Smooth muscle cell (in vitro differentiated cells): ENCODE results near the gene ALPK1. TPM values are rescaled to one million over a fixed set of nuclear protein-coding genes. Genes with fewer than 3 reads are reported as not detected.
"Not testable (repeated sequence)": the region's sequence is repeated elsewhere in the genome, so short reads cannot be mapped to it uniquely, and the experiment has no call there.

Experiments
- DNase-seq: peaks from one replicate; lab custom pipeline; 2025; ENCODE audit not compliant: unreplicated experiment; lab: John Stamatoyannopoulos, UW
- H2AFZ ChIP-seq: fragments of 200-600 bp; sonication (generic); 2 replicates; pipeline ENCODE4 v1.6.0; 2016; ENCODE audit warnings: antibody characterized with exemption, low read depth, mild to moderate bottlenecking
- H3F3A ChIP-seq: fragments of 200-600 bp; sonication (generic); 2 replicates; pipeline ENCODE4 v1.6.0; 2017; ENCODE audit warnings: antibody characterized with exemption, low read depth
- H3K27ac ChIP-seq: fragments of 200-600 bp; sonication (generic); 2 replicates; pipeline ENCODE4 v1.5.1; 2016; ENCODE audit warnings: low read depth, mild to moderate bottlenecking
- H3K27me3 ChIP-seq: fragments of 200-600 bp; sonication (generic); 2 replicates; pipeline ENCODE4 v1.6.1; 2016; ENCODE audit warnings: low read depth, mild to moderate bottlenecking
- H3K36me3 ChIP-seq: fragments of 200-600 bp; sonication (generic); 2 replicates; pipeline ENCODE4 v1.5.1; 2016; ENCODE audit warnings: low read depth
- H3K4me1 ChIP-seq: fragments of 200-600 bp; sonication (generic); 2 replicates; pipeline ENCODE4 v1.5.1; 2016; ENCODE audit warnings: low read depth
- H3K4me2 ChIP-seq: fragments of 200-600 bp; sonication (generic); 2 replicates; pipeline ENCODE4 v1.6.0; 2016; ENCODE audit warnings: mild to moderate bottlenecking
- H3K4me3 ChIP-seq: fragments of 200-600 bp; sonication (generic); 2 replicates; pipeline ENCODE4 v1.5.1; 2016; ENCODE audit warnings: mild to moderate bottlenecking
- H3K79me2 ChIP-seq: fragments of 200-600 bp; sonication (generic); 2 replicates; pipeline ENCODE4 v1.6.0; 2016; ENCODE audit warnings: low read depth, mild to moderate bottlenecking
- H3K9ac ChIP-seq: fragments of 200-600 bp; sonication (generic); 2 replicates; pipeline ENCODE4 v1.6.0; 2016; ENCODE audit warnings: low read depth
- H3K9me3 ChIP-seq: fragments of 200-600 bp; sonication (generic); replicated peaks from 2 replicates; pipeline ENCODE4 v1.5.1; 2016; ENCODE audit warnings: low read depth
- H4K20me1 ChIP-seq: fragments of 200-600 bp; sonication (generic); 2 replicates; pipeline ENCODE4 v1.6.0; 2016; ENCODE audit warnings: low read depth
- WGBS: methylation state at CpG from one replicate; pipeline ENCODE4 v1.1.7; 2016; ENCODE audit warnings: low lambda C conversion rate; 5-methylcytosine and 5-hydroxymethylcytosine counted together
- polyA plus RNA-seq: library from polyadenylated mRNA; unstranded; fragments of >200 nt; fragmentation: Nextera tagmentation; extraction: Ambion mirVana; gene quantifications from 2 replicates; pipeline ENCODE4 v1.2.1, GENCODE V29; 2016
- total RNA-seq: library from RNA; depleted of rRNA; stranded (reverse); fragments of >200 nt; gene quantifications from 2 replicates; pipeline ENCODE4 v1.2.3, GENCODE V29; 2014
- TF ChIP-seq, protein P1 (sequence below): fragments of 200-600 bp; sonication (generic); IDR thresholded peaks from 2 replicates; pipeline ENCODE4 v1.5.1; 2017; ENCODE audit warnings: borderline replicate concordance, mild to moderate bottlenecking, antibody characterized with exemption; ENCODE audit not compliant: insufficient read depth, poor library complexity, severe bottlenecking

The ALPK1 gene
- total and polyA plus RNA-seq, 2 experiments from 2014 or later: 3.9 to 4.4 TPM

- H3K27me3 ChIP-seq: no peaks in the 10 kb centered on the region
- H2AFZ ChIP-seq: no peak overlapping the region
- H3K79me2 ChIP-seq: peaks cover 4% of the 10 kb centered on the region
- TF ChIP-seq, protein P1, sequence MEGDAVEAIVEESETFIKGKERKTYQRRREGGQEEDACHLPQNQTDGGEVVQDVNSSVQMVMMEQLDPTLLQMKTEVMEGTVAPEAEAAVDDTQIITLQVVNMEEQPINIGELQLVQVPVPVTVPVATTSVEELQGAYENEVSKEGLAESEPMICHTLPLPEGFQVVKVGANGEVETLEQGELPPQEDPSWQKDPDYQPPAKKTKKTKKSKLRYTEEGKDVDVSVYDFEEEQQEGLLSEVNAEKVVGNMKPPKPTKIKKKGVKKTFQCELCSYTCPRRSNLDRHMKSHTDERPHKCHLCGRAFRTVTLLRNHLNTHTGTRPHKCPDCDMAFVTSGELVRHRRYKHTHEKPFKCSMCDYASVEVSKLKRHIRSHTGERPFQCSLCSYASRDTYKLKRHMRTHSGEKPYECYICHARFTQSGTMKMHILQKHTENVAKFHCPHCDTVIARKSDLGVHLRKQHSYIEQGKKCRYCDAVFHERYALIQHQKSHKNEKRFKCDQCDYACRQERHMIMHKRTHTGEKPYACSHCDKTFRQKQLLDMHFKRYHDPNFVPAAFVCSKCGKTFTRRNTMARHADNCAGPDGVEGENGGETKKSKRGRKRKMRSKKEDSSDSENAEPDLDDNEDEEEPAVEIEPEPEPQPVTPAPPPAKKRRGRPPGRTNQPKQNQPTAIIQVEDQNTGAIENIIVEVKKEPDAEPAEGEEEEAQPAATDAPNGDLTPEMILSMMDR: no peak
- no peaks in the 10 kb centered on the region for H3K9me3 ChIP-seq
- no peak for DNase-seq
- no peaks in the 10 kb centered on the region for H4K20me1 ChIP-seq
- no peak overlapping the region for H3K27ac ChIP-seq
- no peak overlapping the region for H3K4me2 ChIP-seq
- H3K9ac ChIP-seq: no peak overlapping the region
- H3K36me3 ChIP-seq: no peaks in the 10 kb centered on the region
- H3F3A ChIP-seq: peaks cover 4% of the 10 kb centered on the region
- 71% methylated on average over 7 of the region's 7 CpGs for WGBS
- H3K4me3 ChIP-seq: no peak overlapping the region
- peaks cover 4% of the 10 kb centered on the region for H3K4me1 ChIP-seq
These were observed 17.3 kb upstream of the ALPK1 start for GRCh38 chr4:112279882-112280315.

GRCh38 chr4:112280386-112281056, 16.6 kb upstream of the ALPK1 start:
- Histone ChIP-seq H4K20me1 (no peaks in the 10 kb centered on the region), H2AFZ (no peak overlapping the region), H3K9ac (no peak overlapping the region), H3K4me1 (peaks cover 6% of the 10 kb centered on the region), H3K4me2 (peak overlapping the region; percentile 23), H3K27me3 (no peaks in the 10 kb centered on the region), H3K4me3 (no peak overlapping the region), H3K27ac (peak overlapping the region; percentile 46), H3K36me3 (no peaks in the 10 kb centered on the region), H3F3A (peaks cover 4% of the 10 kb centered on the region), H3K79me2 (peaks cover 4% of the 10 kb centered on the region), H3K9me3 (no peaks in the 10 kb centered on the region)
- TF ChIP-seq, protein P1: no peak
- no peak for DNase-seq
- WGBS: 50% methylated on average over 5 of the region's 5 CpGs

GRCh38 chr4:112281895-112282398, 15.2 kb upstream of the ALPK1 start:
- H3K9me3 ChIP-seq, H2AFZ ChIP-seq, H3K27ac ChIP-seq, H3K79me2 ChIP-seq, H3K4me1 ChIP-seq, H3K4me3 ChIP-seq, H3K4me2 ChIP-seq, H3K27me3 ChIP-seq, H3K36me3 ChIP-seq, DNase-seq, H3K9ac ChIP-seq, H3F3A ChIP-seq, H4K20me1 ChIP-seq: not testable (repeated sequence)
- WGBS: 98% methylated on average over 2 of the region's 2 CpGs

DNA sequence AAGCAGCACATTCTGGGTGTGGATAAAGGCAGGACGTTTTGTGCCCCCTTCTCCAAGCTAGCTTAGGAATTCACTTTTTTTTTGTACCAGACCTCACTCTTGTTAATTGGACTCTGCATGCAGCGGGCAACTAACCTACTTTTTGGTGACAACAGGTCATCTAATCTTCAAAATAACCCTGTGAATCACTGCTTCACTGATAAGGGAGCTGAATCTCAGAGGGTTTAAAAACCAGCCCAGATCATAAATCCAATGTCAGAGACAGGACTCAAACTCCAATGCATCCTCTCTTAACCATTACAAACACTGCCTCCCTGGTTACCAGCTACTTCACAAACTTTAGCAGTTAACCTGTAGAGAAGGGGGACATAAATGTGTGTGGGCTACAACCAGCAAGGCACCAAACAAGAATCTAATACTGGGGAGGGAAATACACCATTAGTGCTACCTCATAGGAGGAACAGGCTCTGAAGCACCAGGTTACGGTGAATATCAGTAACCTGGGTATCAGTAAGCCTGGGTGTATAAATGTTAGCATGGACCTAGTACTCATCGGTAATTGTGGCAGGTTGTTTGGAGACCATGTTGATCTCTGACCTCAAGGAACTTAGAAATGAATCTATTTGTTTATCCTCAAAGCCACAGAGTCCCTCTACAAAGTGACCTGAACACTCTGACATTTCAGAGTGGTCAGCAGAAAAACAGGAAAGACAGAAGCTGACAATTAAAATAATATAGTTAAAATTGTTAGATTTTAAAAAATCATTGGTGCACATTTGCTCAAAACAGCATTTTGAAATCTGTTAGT, 14.1 kb upstream of the ALPK1 start:
- Histone ChIP-seq H3K9ac (no peak overlapping the region), H3K4me3 (peak overlapping the region; percentile 73), H3K4me1 (peaks cover 6% of the 10 kb centered on the region), H3K79me2 (peaks cover 4% of the 10 kb centered on the region), H3K9me3 (no peaks in the 10 kb centered on the region), H2AFZ (no peak overlapping the region), H3K27ac (no peak overlapping the region), H3K36me3 (no peaks in the 10 kb centered on the region), H3K4me2 (peak overlapping the region; percentile 85), H4K20me1 (no peaks in the 10 kb centered on the region), H3F3A (peaks cover 4% of the 10 kb centered on the region), H3K27me3 (no peaks in the 10 kb centered on the region)
- no peak for DNase-seq
- TF ChIP-seq, protein P1: no peak
- WGBS: 79% methylated on average over 4 of the region's 4 CpGs
